ENCODE data around the gene TMEM92.
"Not testable (repeated sequence)": the region's sequence is repeated elsewhere in the genome, so short reads cannot be mapped to it uniquely, and the experiment has no call there.

Gene TMEM92

DNA sequence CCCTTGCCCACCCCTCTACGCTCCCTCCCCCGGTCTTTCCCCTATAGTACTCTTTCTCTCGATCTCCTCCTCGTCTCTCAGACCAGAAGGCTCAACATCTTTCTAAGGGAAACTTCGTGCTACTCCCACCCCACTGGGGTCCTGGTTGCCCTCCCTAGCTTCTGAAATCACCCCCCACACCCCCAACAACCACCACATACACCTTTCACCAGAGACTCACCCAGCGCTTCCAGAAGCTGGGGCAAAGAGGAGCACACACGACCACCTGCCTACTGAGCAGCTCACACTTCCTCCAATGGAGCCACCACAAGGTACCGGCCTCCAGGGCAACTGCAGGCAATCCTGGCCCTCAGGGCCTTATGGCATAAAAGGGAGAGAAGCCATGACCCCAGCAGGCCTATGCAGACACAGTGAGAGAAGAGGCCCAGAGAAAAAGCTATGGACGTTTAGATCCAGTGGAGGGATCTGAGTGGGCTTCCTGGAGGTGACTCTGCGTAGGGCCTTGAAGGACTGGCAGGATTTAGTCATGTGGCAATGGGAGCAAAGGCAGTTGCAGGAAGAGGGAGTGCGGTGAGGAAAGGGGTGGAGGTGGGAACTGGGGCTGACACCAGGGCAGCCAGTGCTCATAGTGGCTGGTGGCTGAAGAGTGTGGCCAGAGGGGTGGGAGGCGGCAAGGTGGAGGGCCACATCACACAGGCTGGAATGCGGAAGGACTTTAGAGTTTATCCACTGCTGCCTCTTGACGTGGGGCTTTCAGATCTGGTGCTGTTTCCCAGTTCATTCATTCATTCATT, 12.1 kb upstream of the TMEM92 start:
- DNase-seq (ENCODE audit: low spot score): no peak

GRCh38 chr17:50263331-50264262, 10.7 kb upstream of the TMEM92 start:
- no peak for DNase-seq (ENCODE audit: low spot score)

DNA sequence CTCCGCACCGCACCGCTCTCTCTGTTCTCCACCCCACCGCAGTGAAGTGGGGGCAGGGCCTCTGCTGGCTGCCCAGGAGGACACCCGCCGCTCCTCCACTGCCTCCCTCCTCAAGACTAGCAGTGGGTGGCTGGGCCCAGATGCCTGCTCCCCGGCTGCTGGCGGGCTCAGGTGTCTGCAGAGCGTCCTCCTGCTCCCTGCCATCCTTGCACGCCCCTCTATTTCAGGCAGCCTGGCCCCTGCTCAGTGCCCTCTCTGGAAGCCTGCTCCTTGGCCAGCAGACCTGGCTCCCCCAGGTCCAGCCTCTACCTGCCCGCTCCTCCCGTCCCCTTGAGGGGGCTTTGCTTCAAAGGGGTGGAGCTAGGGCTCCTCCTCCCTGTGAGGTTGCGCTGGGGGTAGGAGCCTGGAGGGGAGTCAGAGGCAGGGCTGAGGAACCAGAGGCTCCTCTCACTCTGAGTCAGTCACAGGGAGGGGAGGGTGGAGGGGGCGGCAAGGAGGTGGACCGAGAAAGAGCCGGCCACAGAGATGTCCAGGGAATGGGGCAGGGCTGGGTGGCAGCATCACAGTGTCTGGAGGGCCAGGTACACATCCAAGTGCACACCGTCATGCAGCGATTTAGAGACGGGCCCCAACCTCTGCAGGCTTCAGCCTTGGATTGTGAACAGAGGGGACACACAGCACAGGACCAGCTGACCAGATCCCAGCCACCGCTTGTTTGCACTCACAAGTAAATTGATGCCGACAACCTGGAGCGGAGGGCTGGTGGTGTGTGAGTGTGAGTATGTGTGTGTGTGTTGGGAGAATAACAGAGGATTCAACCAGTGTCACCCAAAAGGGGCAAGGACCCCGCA, 9.8 kb upstream of the TMEM92 start:
- DNase-seq (ENCODE audit: low spot score): peak; percentile 83

DNA sequence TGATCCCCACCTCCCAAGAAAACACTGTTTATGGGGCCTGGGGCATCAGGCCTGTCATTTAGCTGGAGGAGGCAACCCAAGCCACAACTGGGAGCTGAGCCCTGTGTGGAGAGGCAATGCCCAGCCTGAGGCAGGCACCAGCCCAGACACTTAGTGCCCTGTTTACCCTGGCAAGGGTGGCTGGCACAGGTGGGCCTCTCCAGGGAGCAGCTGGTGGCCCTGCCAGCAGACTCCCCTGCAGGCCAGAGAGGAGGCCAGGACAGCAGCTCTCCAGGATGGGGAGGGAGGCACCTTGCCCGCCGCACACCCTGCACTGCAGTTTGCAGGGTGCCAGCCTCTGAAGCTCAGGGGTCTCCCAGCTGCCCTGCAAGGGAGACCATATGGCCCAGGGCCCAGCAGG, 9.1 kb upstream of the TMEM92 start:
- DNase-seq (ENCODE audit: low spot score): no peak

DNA sequence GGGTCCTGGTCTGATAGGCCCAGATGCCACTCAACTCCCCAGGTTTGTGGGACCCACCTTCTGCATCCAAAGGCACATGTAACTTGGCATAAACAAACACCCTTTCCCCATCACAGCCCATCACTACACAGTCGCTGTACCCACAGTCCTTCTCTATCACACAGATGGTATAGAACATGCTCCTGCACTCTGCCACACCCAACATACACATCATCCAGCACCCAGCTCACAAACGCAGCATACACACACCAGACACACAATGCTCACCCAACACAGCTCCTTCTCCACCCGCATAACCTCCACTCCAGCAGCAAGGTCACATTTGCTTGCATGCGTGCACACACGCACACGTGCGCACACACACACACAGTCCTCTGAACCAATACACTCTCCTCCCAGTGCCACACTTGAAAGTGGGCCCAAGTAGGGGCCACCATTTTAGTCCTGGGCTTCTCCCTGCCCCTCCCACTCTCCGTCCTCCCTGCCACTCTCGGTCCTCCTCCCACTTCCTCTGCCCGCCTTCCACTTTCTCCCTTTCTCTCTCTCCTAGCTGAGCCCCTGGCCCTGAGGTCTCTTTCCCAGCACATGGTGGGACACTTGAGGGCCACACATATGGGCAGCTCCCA, 8.5 kb upstream of the TMEM92 start:
- DNase-seq (ENCODE audit: low spot score): no peak

- DNase-seq (ENCODE audit: low spot score): peak; percentile 88
These were observed 7.7 kb upstream of the TMEM92 start for GRCh38 chr17:50266384-50267073.

DNA sequence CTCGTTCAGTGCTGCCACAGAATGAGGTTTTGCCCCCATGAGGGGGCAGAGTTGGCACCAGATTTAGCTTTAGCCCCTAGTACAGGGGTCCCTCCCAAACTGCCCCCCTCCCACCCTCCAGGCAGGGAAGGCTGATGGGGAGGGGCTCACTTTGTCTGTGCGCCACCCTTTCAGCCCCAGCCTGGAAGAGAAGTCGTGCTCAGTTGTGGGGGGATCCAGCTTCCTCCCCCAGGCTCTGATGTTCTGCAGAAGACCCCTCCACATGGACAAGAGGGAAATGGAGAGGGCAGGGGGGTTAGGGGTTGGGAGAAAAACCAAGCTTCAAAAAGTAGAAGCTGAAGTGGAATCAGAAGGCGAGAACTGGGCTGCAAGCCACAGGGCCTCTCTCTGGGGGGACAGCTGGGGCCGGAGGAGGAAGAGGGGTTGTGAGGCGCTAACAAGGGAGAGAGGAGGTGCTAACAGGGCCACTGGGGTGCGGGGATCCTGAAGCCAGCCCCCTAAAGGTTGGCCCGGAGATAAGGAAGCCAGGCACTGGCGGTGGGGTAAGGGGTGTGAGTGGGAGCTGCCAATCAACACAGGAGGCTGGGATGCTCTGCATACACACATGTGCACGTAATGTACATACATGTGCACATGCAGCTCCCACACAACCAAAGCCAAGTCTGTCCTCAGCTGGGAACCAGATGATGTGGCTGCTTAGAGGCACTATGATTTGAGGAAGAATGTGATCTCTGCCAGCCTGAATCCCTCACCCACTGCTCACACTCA, 7.0 kb upstream of the TMEM92 start:
- peak; percentile 62 for DNase-seq (ENCODE audit: low spot score)

DNA sequence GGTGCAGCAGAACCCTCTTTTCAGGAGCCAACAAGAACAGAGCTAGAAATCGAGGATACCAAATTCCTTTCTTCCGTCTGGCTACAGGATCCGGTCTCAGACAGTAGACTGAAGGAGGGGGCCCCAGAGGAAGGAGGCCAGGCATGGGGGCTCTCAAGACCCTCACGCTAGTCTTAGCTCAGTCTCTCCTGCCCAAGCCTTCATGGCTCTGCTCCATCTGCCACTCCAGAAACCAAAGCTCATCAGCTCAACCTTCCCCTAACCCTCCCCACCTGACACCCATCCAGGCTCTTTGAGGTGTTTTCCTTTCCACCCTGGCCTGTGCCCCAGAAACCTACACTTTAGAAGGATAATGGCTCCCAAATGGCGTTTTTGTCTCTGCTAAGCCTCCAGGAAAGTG, 6.2 kb upstream of the TMEM92 start:
- no peak for DNase-seq (ENCODE audit: low spot score)

GRCh38 chr17:50268743-50269275, 5.5 kb upstream of the TMEM92 start:
- DNase-seq (ENCODE audit: low spot score): no peak

- peak; percentile 85 for DNase-seq (ENCODE audit: low spot score)
These were observed 4.5 kb upstream of the TMEM92 start for GRCh38 chr17:50269477-50270434.

- peak; percentile 73 for DNase-seq (ENCODE audit: low spot score)
These were observed 3.6 kb upstream of the TMEM92 start for GRCh38 chr17:50270435-50271362.

GRCh38 chr17:50271363-50271750, 2.9 kb upstream of the TMEM92 start:
- not testable (repeated sequence) for DNase-seq (ENCODE audit: low spot score)

DNA sequence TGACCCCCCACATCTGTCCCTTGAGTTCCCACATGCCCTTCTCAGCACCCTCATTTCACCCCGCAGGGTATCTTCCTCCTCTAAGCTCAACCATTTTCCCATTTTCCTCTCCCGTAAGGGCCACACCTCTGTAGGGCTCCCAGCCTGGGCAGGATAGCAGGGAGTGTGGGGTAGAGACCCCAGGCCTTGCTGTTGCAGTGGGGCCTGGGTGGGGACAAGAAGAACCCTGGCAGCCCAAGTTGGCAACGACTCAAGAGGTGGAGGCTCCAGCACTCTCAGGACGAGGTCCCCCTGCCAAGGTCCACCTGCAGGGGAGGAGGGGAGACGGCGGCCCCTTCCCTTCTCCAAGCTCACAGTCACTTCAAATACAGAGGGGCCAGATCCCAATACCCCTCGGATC, 2.0 kb upstream of the TMEM92 start:
- DNase-seq (ENCODE audit: low spot score): no peak

GRCh38 chr17:50272711-50273653, 1.3 kb upstream of the TMEM92 start:
- peak; percentile 90 for DNase-seq (ENCODE audit: low spot score)

GRCh38 chr17:50273654-50274040, 619 bp upstream of the TMEM92 start:
- DNase-seq (ENCODE audit: low spot score): no peak

DNA sequence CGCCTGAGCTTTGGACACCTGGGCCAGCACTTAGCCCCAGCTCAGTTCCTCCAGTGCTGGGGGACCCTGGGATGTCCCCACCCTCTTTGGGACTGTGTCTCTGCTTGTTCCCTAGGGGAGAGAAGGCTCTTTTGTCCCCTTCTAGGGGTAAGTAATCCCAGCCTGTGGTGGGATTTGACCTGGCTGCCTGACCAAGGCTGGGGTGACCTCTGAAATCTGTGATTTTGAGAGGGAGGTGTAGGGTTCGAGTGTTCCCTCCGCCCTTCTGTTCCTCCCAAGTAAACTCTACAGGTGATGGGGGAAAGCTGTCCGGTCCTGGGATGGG, 593 bp downstream of the TMEM92 start:
- no peak for DNase-seq (ENCODE audit: low spot score)

- DNase-seq (ENCODE audit: low spot score): no peak
These were observed 1.0 kb downstream of the TMEM92 start for GRCh38 chr17:50275279-50275678.

Data from GM03348 (cell line).